ENCODE data around the gene CUBN.

DNA sequence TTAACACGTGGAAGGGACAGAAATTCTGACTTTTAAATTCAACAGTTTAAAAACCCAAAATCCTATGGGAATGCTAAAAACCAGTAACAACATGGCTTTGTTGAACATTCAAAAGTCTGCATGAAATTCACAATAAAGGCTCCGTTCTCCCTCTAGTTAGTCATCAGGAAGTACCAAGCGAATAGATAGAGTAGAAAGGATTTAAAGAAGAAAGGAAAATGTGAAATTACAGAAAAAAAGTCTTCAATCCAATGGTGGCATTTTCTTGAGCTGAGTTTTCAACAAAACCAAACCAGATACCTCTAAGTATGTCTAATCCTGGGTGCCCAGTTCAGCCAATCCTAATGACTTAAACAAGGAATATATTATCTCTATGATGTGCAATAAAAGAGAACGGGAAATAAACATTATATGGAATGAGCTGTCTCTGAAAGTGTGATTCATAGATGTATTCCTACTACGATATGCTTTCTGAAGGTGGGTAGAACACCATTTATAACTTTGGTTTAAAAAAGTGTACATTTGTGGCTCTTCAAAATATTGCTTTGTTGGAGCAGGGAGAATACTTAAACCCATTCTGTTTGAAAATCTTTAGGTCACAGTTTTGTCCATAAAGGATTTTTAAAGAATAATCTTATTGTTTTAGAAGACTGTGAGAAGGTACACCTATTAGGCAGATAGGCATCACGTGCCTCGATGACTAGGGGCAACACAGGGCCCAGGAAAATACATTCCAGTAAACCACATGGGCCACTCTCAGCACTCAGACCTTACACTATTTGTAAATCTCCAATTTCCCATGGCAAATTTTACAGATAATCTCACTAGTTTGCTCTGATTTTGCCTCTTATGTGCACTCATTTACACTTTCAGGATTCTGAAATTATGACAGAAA is 87.7 kb downstream of the CUBN start:
- TF ChIP-seq, protein P1, sequence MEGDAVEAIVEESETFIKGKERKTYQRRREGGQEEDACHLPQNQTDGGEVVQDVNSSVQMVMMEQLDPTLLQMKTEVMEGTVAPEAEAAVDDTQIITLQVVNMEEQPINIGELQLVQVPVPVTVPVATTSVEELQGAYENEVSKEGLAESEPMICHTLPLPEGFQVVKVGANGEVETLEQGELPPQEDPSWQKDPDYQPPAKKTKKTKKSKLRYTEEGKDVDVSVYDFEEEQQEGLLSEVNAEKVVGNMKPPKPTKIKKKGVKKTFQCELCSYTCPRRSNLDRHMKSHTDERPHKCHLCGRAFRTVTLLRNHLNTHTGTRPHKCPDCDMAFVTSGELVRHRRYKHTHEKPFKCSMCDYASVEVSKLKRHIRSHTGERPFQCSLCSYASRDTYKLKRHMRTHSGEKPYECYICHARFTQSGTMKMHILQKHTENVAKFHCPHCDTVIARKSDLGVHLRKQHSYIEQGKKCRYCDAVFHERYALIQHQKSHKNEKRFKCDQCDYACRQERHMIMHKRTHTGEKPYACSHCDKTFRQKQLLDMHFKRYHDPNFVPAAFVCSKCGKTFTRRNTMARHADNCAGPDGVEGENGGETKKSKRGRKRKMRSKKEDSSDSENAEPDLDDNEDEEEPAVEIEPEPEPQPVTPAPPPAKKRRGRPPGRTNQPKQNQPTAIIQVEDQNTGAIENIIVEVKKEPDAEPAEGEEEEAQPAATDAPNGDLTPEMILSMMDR (conservative IDR thresholded peaks at IDR 0.05 in 1 of 2, IDR thresholded peaks at IDR 0.05 in 1 of 2; ENCODE audit: extremely low read depth in 1 of 2, insufficient read depth in 1 of 2, low read depth in 1 of 2, low read length in 2 of 2): no peak
- TF ChIP-seq EZH2 (IDR thresholded peaks at IDR 0.05; ENCODE audit: borderline replicate concordance, low read length): no peak

All from mammary epithelial cell (primary cell).